Cardiac fibroblast (primary cell): Measurements from ENCODE around the gene PRTFDC1.

Source experiments
- DNase-seq, 2 donors: peaks; one replicate each; pipeline versions ENCODE4 v3.0.0 to v3.0.0-alpha.2; 2010; ENCODE audit warnings: low read depth in 2 of 2
- H3K4me3 ChIP-seq, 2 donors: replicated peaks in 1 of 2; 1 replicate in 1 of 2; 2 replicates in 1 of 2; pipeline ENCODE4 v1.5.1; 2011; ENCODE audit warnings: low read depth in 2 of 2, low read length in 2 of 2, mild to moderate bottlenecking in 2 of 2, moderate library complexity in 1 of 2
- TF ChIP-seq, protein P1 (sequence below): IDR thresholded peaks from one replicate; pipeline ENCODE4 v1.5.1; 2011; ENCODE audit warnings: low read depth, mild to moderate bottlenecking, low read length, inconsistent platforms

Gene PRTFDC1

DNA sequence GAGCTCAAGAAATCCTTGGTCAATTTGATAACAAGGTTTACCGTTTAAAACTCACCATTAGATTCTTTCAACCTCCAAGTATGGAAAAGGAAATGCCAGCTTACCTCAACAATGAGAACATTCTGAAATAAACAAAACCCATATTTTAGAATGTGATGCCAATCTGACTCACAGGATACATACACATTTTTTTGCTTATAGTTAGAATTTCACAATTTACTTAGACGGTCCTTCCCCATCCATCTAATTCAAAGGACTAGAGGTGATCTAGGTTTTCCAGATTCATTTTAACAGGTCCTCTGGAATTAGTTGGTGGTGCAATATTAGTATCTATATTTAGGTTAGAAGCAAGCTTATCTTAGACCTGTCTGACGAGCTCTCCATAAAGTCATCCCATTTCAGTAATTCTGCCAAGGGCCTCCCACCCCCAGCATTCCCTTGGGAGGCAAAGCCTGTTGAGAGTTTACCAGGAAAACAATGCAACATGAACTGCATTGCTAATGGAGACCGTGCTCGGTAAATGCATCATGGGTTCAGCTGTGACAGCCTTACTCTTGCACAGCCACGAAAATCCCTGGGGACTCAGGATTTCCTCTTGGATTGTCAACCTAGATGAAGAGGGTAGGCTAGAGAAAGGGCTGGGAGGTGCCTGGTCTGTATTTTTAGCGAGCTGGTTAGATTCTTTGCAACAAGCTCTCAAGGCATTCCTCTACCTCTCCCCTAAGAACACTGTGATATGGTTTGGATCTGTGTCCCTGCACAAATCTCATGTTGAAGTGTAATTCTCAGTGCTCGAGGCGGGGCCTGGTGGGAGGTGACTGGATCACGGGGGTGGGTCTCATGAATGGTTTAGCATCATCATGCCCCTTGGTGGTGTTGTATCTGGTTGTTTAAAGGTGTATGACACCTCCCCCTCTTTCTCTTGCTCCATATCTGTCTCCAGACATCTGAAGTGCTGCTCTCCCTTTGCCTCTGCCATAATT is 93.8 kb downstream of the PRTFDC1 start:
- TF ChIP-seq, protein P1, sequence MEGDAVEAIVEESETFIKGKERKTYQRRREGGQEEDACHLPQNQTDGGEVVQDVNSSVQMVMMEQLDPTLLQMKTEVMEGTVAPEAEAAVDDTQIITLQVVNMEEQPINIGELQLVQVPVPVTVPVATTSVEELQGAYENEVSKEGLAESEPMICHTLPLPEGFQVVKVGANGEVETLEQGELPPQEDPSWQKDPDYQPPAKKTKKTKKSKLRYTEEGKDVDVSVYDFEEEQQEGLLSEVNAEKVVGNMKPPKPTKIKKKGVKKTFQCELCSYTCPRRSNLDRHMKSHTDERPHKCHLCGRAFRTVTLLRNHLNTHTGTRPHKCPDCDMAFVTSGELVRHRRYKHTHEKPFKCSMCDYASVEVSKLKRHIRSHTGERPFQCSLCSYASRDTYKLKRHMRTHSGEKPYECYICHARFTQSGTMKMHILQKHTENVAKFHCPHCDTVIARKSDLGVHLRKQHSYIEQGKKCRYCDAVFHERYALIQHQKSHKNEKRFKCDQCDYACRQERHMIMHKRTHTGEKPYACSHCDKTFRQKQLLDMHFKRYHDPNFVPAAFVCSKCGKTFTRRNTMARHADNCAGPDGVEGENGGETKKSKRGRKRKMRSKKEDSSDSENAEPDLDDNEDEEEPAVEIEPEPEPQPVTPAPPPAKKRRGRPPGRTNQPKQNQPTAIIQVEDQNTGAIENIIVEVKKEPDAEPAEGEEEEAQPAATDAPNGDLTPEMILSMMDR: no peak
- no peak overlapping the region for H3K4me3 ChIP-seq
- peak; percentile 89 to 93 for DNase-seq

GRCh38 chr10:24857031-24857725 is 95.2 kb downstream of the PRTFDC1 start:
- no peak overlapping the region for H3K4me3 ChIP-seq
- no peak for DNase-seq
- TF ChIP-seq, protein P1: no peak

DNA sequence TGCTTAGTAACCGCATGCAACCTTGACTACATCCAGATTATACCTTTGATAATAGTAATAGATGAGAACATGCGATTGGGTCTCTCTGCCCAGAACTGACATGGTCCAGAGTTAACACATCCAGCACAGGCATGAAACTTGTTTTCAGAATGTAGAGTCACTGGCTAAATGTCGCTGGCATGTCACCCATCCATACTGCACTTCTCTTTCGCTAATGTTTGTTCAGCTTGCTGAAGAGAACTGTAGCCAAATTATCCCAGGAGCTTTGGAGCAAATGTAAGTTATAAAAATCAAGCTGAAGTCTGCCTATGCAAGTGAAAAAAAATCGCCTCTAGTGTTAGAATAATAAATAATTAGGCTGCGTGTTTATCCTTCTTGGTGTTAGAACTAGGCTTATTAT is 98.2 kb downstream of the PRTFDC1 start:
- H3K4me3 ChIP-seq: no peak overlapping the region
- TF ChIP-seq, protein P1: no peak
- DNase-seq: no peak

DNA sequence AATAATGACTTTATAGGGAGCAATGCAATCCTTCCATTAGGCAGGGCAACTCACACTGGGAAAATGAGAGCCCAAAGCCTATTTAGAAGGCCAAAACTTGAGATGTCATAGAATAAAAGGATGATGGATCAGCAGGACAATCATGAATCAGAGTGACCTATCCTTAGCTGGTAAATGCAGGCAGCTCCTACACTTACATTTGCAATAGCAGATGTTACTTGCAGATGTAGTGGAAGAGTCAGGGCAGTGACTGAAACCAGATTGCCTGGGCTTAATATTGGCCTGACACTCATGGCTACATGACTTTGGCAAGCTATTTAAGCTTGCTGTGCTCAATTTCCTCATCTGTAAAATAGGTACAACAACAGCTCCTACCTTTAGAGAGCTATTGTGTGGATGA is 98.7 kb downstream of the PRTFDC1 start:
- H3K4me3 ChIP-seq: no peak overlapping the region
- TF ChIP-seq, protein P1: no peak
- no peak for DNase-seq

- peak; percentile 57 to 72 for DNase-seq
- H3K4me3 ChIP-seq: no peak overlapping the region
- TF ChIP-seq, protein P1: no peak
Measured at GRCh38 chr10:24851629-24852028, 100.8 kb downstream of the PRTFDC1 start.

GRCh38 chr10:24850727-24851296 is 101.6 kb downstream of the PRTFDC1 start:
- DNase-seq: no peak
- TF ChIP-seq, protein P1: no peak
- H3K4me3 ChIP-seq: no peak overlapping the region
